Activated CD8-positive, alpha-beta memory T cell treated with anti-CD3 and anti-CD28 coated beads for 24 hours (primary cell): ENCODE measurements around the gene RABAC1.

Source experiments
- DNase-seq: peaks from one replicate; pipeline ENCODE4 v3.0.0-alpha.2; 2020

RABAC1 gene

DNA sequence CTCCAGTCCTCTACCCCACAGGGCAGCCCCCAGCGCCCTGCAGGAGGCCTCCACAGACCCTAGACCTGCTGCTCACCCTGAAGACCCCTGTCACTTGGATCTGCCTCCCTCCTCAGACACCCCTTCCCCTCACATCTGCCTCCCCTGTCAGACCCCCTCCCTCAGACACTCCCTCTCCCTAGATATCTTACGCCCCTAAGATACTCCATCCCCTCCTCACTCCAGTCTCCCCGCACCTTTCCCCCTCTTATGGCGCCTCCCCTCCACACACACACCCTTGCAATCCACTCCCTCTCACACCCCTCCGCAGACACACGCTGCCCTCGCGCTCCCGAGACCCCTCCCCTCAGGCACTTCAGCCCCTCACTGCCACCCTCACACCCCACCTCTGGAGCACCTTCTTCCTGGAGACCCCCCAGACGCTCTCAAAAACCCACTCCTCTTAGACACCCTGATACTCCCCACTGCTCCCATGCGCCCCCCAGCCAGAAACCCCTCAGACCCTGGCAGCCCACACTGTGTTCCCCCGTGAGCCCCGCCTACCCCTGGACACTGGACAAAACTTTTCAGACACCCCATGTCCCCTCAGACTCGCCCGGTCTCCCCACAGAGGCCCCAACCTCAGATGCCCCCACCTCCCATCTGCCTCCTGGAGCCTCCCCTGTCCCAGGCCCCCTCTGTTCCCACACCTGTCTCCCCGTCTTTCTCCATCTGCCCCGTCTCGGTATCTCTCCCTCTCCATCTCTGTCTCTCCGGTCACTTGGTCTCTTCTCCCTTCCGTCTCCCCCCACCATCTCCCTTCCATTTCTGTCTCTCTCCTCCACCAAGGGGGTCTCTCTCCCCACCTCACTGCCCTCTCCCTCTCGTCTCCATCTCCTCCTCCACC is 45.3 kb downstream of the RABAC1 start:
- no peak for DNase-seq

DNA sequence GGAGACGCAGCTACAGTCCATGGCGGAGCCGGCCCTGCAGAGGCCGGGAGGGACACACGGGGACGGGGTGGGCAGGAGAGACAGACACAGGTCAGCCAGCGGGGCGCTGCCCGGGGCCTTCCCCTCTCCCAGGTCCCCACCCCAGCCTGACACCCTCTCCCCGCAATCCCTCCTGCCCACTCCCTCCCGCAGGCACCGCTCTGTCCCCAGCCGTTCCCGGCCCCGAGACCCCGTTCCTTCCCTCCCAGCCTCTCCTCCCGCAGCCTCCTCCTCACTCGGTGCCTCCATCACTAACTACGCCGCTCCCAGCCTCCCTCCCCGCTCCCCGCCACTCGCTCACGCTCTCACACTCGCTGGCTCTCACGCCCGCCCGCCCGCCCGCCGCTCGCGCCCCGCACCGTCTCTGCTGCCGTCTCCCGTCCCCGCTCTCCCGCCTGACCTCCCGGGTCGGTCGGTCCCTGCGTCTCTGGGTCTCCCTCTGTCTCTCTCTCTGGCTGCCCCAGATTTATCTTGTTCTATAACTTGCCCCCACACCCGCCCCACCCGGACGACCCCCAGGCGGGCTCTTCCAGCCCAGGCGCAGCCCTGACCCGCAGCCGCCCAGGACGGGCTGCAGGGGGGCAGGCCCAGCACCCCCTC is 46.1 kb downstream of the RABAC1 start:
- DNase-seq: no peak

DNA sequence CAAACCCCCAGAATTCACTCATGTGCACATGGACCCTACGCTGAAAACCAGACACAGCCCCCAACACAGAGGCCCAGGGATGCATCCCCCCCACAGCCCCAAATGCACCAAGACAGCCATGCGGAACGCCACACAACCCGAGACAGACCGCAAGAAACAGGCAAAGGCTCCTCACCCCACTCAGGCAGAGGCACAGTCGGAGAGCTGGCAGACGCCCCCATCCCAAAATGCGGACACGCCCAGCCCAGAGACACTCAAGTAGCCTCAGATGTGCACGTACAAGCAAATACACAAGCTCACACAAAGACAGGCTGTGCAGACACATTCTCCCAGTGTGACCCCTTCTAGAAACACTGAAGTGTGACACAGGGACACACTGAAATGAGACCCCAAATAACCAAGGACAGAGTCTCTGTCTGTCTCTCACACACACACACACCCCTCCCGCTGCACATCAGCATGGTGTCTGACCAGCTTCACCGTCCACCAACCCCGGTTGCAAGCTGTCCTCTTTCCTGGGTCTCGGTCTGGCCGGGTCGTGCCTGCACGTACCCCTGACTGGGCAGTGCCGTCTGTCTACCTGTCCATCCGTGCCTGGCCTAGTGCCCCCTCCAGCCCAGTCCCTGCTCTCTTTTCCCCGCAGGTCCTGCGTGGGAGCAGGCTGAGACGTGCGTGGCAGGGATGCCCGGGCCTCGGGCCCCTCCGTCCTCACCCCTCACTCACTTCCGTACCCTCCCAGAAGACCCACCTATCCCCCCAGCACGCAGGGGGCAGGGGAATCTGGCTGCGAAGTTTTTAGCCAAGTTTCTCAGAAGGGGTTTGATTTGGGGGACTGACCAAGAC is 47.0 kb downstream of the RABAC1 start:
- no peak for DNase-seq

DNA sequence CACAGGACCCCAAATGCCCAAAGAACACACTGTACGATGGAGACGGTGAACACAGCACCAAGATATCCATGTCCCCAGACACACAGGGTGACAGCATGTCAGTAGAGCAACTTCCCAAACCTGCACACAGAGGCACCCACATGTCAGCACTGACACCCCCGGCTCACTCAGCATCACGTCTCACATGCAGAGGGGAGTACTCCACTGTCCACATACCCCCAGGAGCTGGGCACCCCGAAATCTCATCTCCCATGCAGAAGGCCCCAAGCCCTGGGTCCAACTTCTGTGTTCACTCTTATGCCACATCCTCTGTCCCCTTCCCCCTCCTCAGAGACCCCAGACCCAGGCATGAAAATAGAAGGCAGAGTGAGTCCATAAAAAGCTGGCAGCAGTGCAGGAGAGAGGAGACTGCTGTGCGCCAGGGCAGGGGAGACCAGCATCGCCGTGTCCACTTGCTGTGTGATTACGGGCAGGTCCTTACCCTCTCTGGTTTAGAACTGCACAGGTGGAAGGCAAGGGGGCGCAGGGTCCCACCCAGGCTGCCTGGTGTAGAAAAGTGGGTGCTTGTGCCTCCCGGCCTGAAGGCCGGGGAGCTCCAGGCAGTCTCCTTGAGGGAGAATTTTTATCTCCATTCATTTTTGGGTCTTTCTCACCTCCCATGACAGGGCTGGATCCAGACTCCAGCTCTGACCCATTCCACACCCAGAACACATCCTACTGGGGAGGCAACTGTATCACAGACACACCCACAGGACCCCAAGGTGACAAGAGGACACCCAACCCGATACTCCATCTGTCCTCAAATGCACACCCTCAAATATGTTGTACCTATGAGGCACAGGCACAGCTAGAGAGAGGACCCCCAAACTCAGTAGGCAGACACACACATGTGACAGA is 47.9 kb downstream of the RABAC1 start:
- no peak for DNase-seq

DNA sequence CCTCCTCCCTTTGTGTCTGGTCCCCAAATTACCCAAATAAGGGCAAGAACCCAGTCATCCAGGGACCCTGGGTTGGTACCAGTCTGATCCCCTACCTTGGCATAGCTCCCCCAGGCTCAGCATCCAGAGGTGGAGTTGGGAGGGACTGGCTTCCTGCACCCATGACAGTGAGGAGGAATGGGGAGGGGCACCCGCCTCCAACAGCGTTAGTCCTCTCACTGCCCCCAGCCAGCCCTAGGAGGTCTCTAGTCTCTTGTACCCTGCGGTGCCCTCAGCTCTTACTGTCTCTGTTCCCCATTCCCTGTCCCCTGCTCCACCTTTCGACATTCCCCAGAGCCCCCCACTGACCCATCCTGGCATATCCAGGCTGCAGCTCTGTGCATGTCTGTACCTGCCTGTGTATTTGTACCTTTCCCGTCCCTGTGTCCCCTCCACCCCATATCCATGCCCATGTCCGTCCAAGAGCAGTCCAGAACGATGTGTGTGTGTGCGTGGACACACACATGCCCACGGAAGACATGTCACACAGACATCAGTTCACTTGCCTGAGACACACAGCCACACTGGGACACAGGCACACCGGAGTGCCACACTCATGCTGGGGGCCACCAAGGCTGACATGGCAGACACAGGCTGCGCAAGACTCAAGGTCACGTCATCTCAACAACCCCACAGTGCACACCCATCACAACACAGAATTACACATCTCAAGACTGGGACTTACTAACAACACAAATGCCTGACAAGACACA is 48.7 kb downstream of the RABAC1 start:
- no peak for DNase-seq

DNA sequence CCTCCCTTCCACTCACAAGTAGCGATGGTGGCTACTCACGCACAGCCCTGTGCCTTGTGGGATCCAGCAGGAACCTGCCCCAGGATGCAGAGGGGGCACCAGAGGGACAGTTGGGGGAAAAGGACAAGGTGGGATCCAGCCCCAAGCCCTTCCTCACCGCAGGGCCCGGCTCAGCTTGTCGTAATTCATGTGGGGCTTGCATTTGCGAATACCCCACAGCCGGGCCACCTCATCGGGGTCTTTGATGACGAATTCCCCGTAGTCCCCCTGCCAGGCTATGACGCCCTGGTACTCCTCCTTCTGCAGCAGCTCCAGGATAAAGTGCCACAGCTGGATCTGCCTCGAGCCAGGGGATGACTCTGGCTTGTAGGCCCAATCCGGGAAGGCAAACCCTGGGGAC is 49.4 kb downstream of the RABAC1 start:
- DNase-seq: no peak

DNA sequence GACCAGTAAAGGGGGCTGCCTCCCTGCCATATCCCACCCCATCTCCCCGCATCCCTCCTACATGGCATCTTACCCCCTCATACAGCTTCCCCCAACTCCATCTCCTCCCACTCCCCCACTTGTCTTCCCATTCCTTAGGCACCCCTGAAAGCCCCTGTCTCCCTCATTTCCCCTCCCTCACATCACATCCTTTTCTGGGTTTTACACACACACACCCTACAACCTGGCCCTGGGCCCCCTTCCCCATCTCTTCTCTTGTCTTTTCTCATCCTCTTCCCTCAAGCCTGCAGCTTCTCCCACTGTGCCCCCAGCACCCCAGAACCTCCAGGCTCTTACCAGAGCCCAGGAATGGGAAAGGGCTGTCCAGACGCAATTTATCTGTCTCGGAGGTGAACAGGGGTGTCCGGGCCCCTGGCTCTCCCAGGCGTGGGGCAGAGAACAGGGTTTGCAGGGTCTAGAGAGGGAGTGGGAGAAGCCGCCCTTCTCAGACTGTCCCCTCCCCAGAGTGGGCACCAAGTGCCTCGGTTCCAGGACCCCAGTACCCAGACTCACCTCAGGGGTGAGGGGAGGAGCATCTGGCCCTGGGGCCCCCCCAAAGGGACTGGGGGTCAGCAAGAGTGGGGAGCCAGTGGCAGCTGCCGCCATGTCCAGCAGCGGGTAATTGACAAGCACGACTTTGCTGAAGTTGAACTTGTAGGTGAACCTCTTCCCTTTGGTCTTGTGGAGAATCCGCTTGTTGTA is 50.2 kb downstream of the RABAC1 start:
- no peak for DNase-seq

DNA sequence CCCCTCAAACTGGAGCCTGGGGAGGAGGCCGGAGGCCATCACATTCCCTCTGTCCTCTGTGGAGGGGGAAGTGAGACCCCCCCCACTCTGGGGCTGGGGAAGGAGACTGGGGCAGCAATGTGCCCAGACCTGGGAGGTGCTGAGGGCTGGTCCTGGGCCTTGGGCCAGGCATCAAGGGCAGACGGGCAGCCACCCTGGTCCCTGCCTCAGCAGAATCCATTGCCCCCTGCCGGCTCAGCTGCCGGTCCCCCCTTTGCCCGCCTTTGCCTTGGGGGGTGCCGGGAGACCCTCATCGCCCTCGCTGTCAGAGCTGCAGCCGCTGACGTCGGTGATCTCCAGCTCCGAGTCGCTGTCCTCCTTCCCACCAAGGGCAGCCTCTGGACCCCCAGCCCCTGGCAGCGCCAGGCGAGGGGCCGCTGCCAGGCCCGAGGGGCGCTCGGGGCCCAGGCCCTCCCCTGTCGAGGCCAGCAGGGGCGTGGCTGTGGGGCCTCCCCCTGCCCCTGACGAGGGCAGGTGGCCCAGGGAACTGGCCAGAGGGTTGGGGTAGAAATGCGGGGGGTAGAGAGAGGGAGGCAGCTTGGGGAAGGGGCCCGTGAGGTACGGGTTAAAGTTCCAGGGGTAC is 51.0 kb downstream of the RABAC1 start:
- no peak for DNase-seq

DNA sequence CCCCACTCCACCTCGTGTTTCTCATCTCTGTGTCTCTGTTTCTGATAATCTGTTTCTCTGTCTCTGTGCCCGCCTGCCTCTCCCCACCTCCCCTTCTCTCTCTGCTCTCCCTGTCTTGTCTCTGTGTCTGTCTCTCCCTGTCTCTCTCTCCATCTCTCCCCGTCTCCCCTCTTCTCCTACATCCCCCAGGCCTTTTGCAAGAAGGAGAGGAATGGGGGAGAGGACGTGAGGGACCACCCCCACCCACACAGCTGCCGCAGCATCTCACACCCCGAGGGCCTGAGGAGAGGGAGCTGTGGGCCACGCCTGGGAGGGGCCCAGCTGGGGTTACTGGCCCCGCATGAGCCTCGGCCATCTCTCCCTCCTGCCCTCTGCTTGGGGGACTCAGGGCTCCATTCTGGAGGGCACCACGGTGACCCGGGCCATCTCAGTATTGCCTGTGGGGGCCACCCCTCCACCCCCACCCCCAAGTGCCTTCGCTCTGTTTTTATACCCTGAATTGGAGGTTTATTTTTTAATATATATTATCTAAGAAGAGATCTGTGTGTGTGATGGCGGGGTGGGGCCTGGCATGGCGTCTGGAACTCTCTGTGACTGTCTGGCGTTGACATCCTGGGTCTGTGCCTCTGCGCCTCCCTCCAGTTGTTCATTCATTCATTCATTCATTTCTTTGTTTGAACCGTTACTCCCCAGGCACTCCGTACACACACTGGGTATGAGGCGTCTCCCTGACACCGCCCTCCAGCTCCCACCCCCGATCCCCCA is 52.0 kb downstream of the RABAC1 start:
- no peak for DNase-seq
